HepG2 (cell line): ENCODE results near the gene NARS2. TPM values are rescaled to one million over a fixed set of nuclear protein-coding genes. Genes with fewer than 3 reads are reported as not detected.

Experiments
- CHD2 ChIP-seq: IDR thresholded peaks from 2 replicates; pipeline ENCODE4 v1.6.1; 2011; ENCODE audit warnings: low read depth, low read length, improper control_type of control experiment
- DNMT1 ChIP-seq: sonication (generic); formaldehyde crosslinking; IDR thresholded peaks from 2 replicates; pipeline ENCODE4 v1.5.1; 2020; ENCODE audit warnings: mild to moderate bottlenecking, missing genetic modification reagents
- ELF4 ChIP-seq: sonication (generic); formaldehyde crosslinking; IDR thresholded peaks from 2 replicates; pipeline ENCODE4 v1.5.0; 2020; ENCODE audit warnings: missing genetic modification reagents, mild to moderate bottlenecking, moderate library complexity, borderline replicate concordance
- ESRRA ChIP-seq: sonication (generic); formaldehyde crosslinking; IDR thresholded peaks from 2 replicates; pipeline ENCODE4 v1.5.1; 2020; ENCODE audit warnings: mild to moderate bottlenecking, low read depth, missing genetic modification reagents
- GABPB1 ChIP-seq: IDR thresholded peaks from 2 replicates; pipeline ENCODE4 v1.6.1; 2016; ENCODE audit warnings: mild to moderate bottlenecking, missing genetic modification reagents, moderate library complexity, missing compliant biosample characterization
- HDAC2 ChIP-seq: sonication (generic); formaldehyde crosslinking; IDR thresholded peaks from 2 replicates; pipeline ENCODE4 v1.4.0; 2020; ENCODE audit warnings: missing genetic modification reagents
- HES4 ChIP-seq: sonication (generic); formaldehyde crosslinking; IDR thresholded peaks from 2 replicates; pipeline ENCODE4 v1.9.0; 2021; ENCODE audit warnings: mild to moderate bottlenecking, missing genetic modification reagents, borderline replicate concordance
- KAT8 ChIP-seq: IDR thresholded peaks from 2 replicates; pipeline ENCODE4 v1.6.1; 2016; ENCODE audit warnings: missing genetic modification reagents, missing compliant biosample characterization
- KMT2B ChIP-seq: IDR thresholded peaks from 2 replicates; pipeline ENCODE4 v1.6.1; 2016; ENCODE audit warnings: missing genetic modification reagents, missing compliant biosample characterization
- MEIS1 ChIP-seq: sonication (generic); formaldehyde crosslinking; IDR thresholded peaks from 2 replicates; pipeline ENCODE4 v1.9.0; 2021; ENCODE audit warnings: mild to moderate bottlenecking, missing genetic modification reagents, moderate library complexity, borderline replicate concordance
- NCOA5 ChIP-seq: sonication (generic); formaldehyde crosslinking; IDR thresholded peaks from 2 replicates; pipeline ENCODE4 v1.4.0; 2020; ENCODE audit warnings: missing genetic modification reagents
- NFIC ChIP-seq: IDR thresholded peaks from 2 replicates; pipeline ENCODE4 v1.6.1; 2012; ENCODE audit warnings: mild to moderate bottlenecking, low read length, inconsistent platforms
- NR2F2 ChIP-seq: IDR thresholded peaks from 2 replicates; pipeline ENCODE4 v1.6.1; 2012; ENCODE audit warnings: low read depth, inconsistent platforms, borderline replicate concordance
- NRL ChIP-seq: sonication (generic); formaldehyde crosslinking; IDR thresholded peaks from 2 replicates; pipeline ENCODE4 v1.5.0; 2020; ENCODE audit warnings: missing genetic modification reagents, mild to moderate bottlenecking, moderate library complexity, borderline replicate concordance
- RARA ChIP-seq: IDR thresholded peaks from 2 replicates; pipeline ENCODE4 v1.6.1; 2016; ENCODE audit warnings: missing genetic modification reagents, missing compliant biosample characterization
- RORA ChIP-seq: sonication (generic); formaldehyde crosslinking; IDR thresholded peaks from 2 replicates; pipeline ENCODE4 v1.5.0; 2020; ENCODE audit warnings: mild to moderate bottlenecking, missing genetic modification reagents, moderate library complexity
- RXRB ChIP-seq: IDR thresholded peaks from 2 replicates; pipeline ENCODE4 v1.6.1; 2016; ENCODE audit warnings: borderline replicate concordance, missing genetic modification reagents, missing compliant biosample characterization
- SP4 ChIP-seq: sonication (generic); formaldehyde crosslinking; IDR thresholded peaks from 2 replicates; pipeline ENCODE4 v1.8.1; 2023; ENCODE audit warnings: mild to moderate bottlenecking, missing genetic modification reagents
- TGIF2 ChIP-seq: IDR thresholded peaks from 2 replicates; pipeline ENCODE4 v1.6.1; 2016; ENCODE audit warnings: control low read depth, missing compliant biosample characterization
- ZFP90 ChIP-seq: sonication (generic); formaldehyde crosslinking; IDR thresholded peaks from 2 replicates; pipeline ENCODE4 v1.8.0; 2022; ENCODE audit warnings: missing genetic modification reagents, mild to moderate bottlenecking, inconsistent platforms, borderline replicate concordance
- ZNF253 ChIP-seq: sonication (generic); formaldehyde crosslinking; IDR thresholded peaks from 2 replicates; pipeline ENCODE4 v1.8.0; 2022; ENCODE audit warnings: mild to moderate bottlenecking, missing genetic modification reagents, borderline replicate concordance
- ZNF616 ChIP-seq: sonication (generic); formaldehyde crosslinking; IDR thresholded peaks from 2 replicates; pipeline ENCODE4 v1.5.0; 2020; ENCODE audit warnings: low read depth, mild to moderate bottlenecking, missing genetic modification reagents
- ZNF841 ChIP-seq: sonication (generic); formaldehyde crosslinking; IDR thresholded peaks from 2 replicates; pipeline ENCODE4 v1.8.1; 2023; ENCODE audit warnings: missing genetic modification reagents, borderline replicate concordance
- polyA plus RNA-seq, 8 experiments: library from polyadenylated mRNA; depleted of rRNA in 3 of 8; stranded (reverse) in 7 of 8; unstranded in 1 of 8; fragments of >200 nt; fragmentation: Illumina TruSeq in 4 of 8; extraction: Trizol in 4 of 8; gene quantifications; 2 replicates each; pipeline versions ENCODE4 v1.2.1 to v1.2.3, GENCODE V29; 2011 to 2016; ENCODE audit warnings: low read depth in 4 of 8, missing spikeins in 1 of 8, mixed read lengths in 1 of 8; ENCODE audit not compliant: insufficient read depth in 1 of 8
- total RNA-seq, 5 experiments: library from RNA; depleted of rRNA; stranded (reverse); fragments of >200 nt; fragmentation: Illumina TruSeq; extraction: Trizol; gene quantifications; 2 replicates each; pipeline ENCODE4 v1.2.3, GENCODE V29; 2016; ENCODE audit warnings: low read depth in 1 of 5
- TF ChIP-seq, protein P1 (sequence below): sonication (generic); formaldehyde crosslinking; IDR thresholded peaks from 2 replicates; pipeline ENCODE4 v1.5.0; 2020; ENCODE audit warnings: mild to moderate bottlenecking, low read depth, missing genetic modification reagents, borderline replicate concordance
- TF ChIP-seq, protein P2 (sequence below): sonication (generic); formaldehyde crosslinking; IDR thresholded peaks from 2 replicates; pipeline ENCODE4 v1.8.1; 2023; ENCODE audit warnings: mild to moderate bottlenecking, moderate library complexity, missing genetic modification reagents
- TF ChIP-seq, protein P3 (sequence below): sonication (generic); formaldehyde crosslinking; IDR thresholded peaks from 2 replicates; pipeline ENCODE4 v1.4.0; 2020; ENCODE audit warnings: missing genetic modification reagents, borderline replicate concordance

The NARS2 gene
- total and polyA plus RNA-seq, 2 of the 13 experiments (the other 11 are each of a cell fraction or from before 2014, with no cell fraction given): 45.9 to 65.0 TPM

DNA sequence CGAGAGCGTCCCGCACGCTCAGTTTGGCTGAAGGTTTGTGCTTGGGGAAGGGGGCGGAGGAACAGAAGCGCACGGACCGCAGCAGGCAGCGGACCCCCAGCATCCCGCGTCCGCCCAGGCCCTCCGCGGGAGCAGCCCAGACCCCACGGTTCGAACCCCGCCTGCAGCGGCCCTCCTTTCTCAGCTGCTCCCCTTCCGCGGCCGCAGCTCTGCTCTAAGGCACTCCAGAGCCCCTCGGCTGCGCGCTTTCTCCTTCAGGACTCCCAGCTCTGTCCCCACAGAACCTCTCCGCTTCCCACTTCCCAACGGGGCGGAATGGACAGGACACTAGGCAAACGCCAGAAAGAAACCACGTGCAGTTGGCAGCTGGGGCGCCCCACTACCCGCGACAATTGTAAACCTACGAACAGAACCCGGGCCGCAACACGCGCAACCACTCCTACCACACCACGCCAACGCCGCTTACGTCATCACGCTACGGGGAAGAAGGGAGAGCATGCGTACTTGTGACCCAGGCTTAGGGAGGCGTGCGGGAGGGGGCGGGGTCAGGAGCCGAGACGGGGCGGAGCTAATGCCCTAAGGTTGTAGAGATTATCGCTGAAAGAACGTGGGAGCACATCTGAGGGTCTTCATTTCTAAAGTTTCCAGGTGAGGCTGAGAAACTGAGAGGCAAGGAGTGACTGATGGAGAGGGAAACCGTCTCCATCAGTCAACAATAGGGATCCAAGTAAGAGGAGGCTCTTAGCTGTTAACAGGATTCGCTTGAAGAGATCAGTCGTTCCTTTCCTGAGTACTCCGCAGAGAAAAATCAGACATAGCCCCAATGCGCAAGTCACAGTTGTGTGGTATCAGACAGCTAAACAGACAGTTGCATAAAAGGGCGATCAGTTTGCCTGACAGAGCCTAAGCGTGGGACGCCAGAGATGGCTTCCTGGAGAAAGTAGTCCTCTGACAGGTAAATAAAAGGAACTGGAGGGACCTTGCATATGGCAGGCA is at the start of gene NARS2 (continued):
- TF ChIP-seq HES4 (peak; percentile 82), GABPB1 (CRISPR knock-in tag) (peak; percentile 65; the same call in 1 of the 2 replicates), RARA (no peak; the same call in 1 of the 2 replicates), RXRB (0 out of 2 replicates have a peak, but pooled peaks have one; percentile 4), ZNF841 (no peak), KMT2B (CRISPR knock-in tag) (peak; percentile 70), RORA (CRISPR knock-in tag) (no peak), ZFP90 (CRISPR knock-in tag) (peak; percentile 70; the same call in 1 of the 2 replicates), NR2F2 (no peak; the same call in 1 of the 2 replicates), HDAC2 (CRISPR knock-in tag) (peak; percentile 56; the same call in 1 of the 2 replicates), ELF4 (no peak), NFIC (no peak), NRL (peak; percentile 90; the same call in 1 of the 2 replicates), CHD2 (no peak), ESRRA (CRISPR knock-in tag) (no peak), DNMT1 (CRISPR knock-in tag) (no peak), MEIS1 (CRISPR knock-in tag) (0 out of 2 replicates have a peak, but pooled peaks have one; percentile 46), KAT8 (CRISPR knock-in tag) (peak; percentile 73), SP4 (CRISPR knock-in tag) (peak; percentile 57), NCOA5 (CRISPR knock-in tag) (no peak), TGIF2 (CRISPR knock-in tag) (peak; percentile 83), ZNF616 (CRISPR knock-in tag) (peak; percentile 75; the same call in 1 of the 2 replicates), ZNF253 (no peak)
- TF ChIP-seq, protein P1, sequence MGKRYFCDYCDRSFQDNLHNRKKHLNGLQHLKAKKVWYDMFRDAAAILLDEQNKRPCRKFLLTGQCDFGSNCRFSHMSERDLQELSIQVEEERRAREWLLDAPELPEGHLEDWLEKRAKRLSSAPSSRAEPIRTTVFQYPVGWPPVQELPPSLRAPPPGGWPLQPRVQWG: no peak
- TF ChIP-seq, protein P2, sequence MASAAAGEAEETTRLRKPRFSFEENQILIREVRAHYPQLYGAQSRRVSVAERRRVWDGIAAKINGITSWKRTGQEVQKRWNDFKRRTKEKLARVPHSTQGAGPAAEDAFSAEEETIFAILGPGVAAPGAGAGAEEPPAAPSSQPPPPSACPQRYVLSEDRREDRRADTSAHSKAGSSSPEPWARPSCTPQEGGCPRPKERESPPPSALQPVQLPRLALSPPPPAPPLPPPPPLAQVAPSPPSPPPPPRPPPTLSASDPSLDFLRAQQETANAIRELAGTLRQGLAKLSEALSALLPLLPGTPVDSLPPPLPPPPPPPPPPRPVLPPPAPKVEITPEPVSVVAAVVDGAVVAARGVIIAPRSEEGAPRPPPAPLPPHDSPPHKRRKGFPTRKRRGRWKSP: peak; percentile 14; the same call in 1 of the 2 replicates
- TF ChIP-seq, protein P3, sequence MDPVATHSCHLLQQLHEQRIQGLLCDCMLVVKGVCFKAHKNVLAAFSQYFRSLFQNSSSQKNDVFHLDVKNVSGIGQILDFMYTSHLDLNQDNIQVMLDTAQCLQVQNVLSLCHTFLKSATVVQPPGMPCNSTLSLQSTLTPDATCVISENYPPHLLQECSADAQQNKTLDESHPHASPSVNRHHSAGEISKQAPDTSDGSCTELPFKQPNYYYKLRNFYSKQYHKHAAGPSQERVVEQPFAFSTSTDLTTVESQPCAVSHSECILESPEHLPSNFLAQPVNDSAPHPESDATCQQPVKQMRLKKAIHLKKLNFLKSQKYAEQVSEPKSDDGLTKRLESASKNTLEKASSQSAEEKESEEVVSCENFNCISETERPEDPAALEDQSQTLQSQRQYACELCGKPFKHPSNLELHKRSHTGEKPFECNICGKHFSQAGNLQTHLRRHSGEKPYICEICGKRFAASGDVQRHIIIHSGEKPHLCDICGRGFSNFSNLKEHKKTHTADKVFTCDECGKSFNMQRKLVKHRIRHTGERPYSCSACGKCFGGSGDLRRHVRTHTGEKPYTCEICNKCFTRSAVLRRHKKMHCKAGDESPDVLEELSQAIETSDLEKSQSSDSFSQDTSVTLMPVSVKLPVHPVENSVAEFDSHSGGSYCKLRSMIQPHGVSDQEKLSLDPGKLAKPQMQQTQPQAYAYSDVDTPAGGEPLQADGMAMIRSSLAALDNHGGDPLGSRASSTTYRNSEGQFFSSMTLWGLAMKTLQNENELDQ (CRISPR knock-in tag): no peak
